ENCODE results near the gene SLC25A25. TPM values are rescaled to one million over a fixed set of nuclear protein-coding genes. Genes with fewer than 3 reads are reported as not detected.

Gene SLC25A25
- total and polyA plus RNA-seq, 10 of the 15 experiments (the other 5 are each of a cell fraction or from before 2014, with no cell fraction given), result 0.04 to 17.1 (median 12.4) TPM; not detected in 1

- no peak for TF ChIP-seq BCLAF1 (IDR thresholded peaks at IDR 0.05)
- peak; percentile 97; the same call in 1 of the 2 replicates for TF ChIP-seq PKNOX1 (IDR thresholded peaks at IDR 0.05)
- no peak for TF ChIP-seq MYB (IDR thresholded peaks at IDR 0.05; ENCODE audit: borderline replicate concordance, low read depth, low read length)
- no peak for TF ChIP-seq MYC (IDR thresholded peaks at IDR 0.05; ENCODE audit: insufficient read depth, insufficient read length, insufficient replicate concordance, low read length, severe bottlenecking)
- no peak for TF ChIP-seq CEBPZ (IDR thresholded peaks at IDR 0.05; ENCODE audit: low read depth, low read length)
- TF ChIP-seq STAT1 (conservative IDR thresholded peaks at IDR 0.05), result no peak
- TF ChIP-seq SUPT20H (IDR thresholded peaks at IDR 0.05; ENCODE audit: borderline replicate concordance, control insufficient read depth, low read depth, low read length), result no peak
- TF ChIP-seq ZNF687 (IDR thresholded peaks at IDR 0.05), result peak; percentile 49
- no peak for TF ChIP-seq MTA2 (IDR thresholded peaks at IDR 0.05; ENCODE audit: low read depth)
- peak; percentile 44; the same call in 1 of the 2 replicates for TF ChIP-seq ELK1 (IDR thresholded peaks at IDR 0.05; ENCODE audit: low read depth, low read length)
- TF ChIP-seq NR2C1 (IDR thresholded peaks at IDR 0.05), result no peak
- TF ChIP-seq ATF7 (IDR thresholded peaks at IDR 0.05; ENCODE audit: low read depth), result peak; percentile 48; the same call in 1 of the 2 replicates
- TF ChIP-seq USF1 (IDR thresholded peaks at IDR 0.05; ENCODE audit: borderline replicate concordance, extremely low read length, insufficient read depth, low read depth, low read length), result no peak
- no peak for TF ChIP-seq ASH2L (IDR thresholded peaks at IDR 0.05; ENCODE audit: borderline replicate concordance, low read depth)
Observed at GRCh38 chr9:128067645-128068385, at the start of gene SLC25A25 (continued).

Data from GM12878 (cell line).